ENCODE data around the gene MAPKAPK3. TPM values are rescaled to one million over a fixed set of nuclear protein-coding genes. Genes with fewer than 3 reads are reported as not detected.

Gene MAPKAPK3
- total and polyA plus RNA-seq, 2 of the 8 experiments (the other 6 are each of a cell fraction or from before 2014, with no cell fraction given), result 65.4 to 99.8 TPM

GRCh38 chr3:50635066-50635465, 18.1 kb downstream of the MAPKAPK3 start:
- no peak for FAIRE-seq

More at GRCh38 chr3:50635066-50635465, 18.1 kb downstream of the MAPKAPK3 start:
- no peak overlapping the region for H2BK15ac ChIP-seq (ENCODE audit: low read length)
- H3K4me2 ChIP-seq (ENCODE audit: insufficient read depth in 1 of 2, low read depth in 2 of 2, low read length in 2 of 2), result no peak overlapping the region
- no peak overlapping the region for H2AK5ac ChIP-seq (ENCODE audit: low read depth, low read length)
- H3K79me1 ChIP-seq (ENCODE audit: low read depth, low read length), result peaks cover 16% of the 10 kb centered on the region; the same call in 1 of the 2 replicates
- H3K23ac ChIP-seq (ENCODE audit: insufficient read length), result no peak overlapping the region
- no peak overlapping the region for H3K18ac ChIP-seq (ENCODE audit: extremely low read depth, low read length)
- no peak for DNase-seq (ENCODE audit: low read depth in 1 of 2, low spot score in 2 of 2)
- no peak overlapping the region for H4K5ac ChIP-seq (ENCODE audit: insufficient read length, low read depth, low read length)
- TF ChIP-seq RFX5 (IDR thresholded peaks at IDR 0.05; ENCODE audit: borderline replicate concordance, low read depth, low read length), result no peak
- TF ChIP-seq TAF1 (IDR thresholded peaks at IDR 0.05; ENCODE audit: low read depth, low read length), result no peak
- no peak for TF ChIP-seq KDM4A (IDR thresholded peaks at IDR 0.05; ENCODE audit: low read depth, low read length, severe bottlenecking)
- no peak for TF ChIP-seq SP1 (IDR thresholded peaks at IDR 0.05; ENCODE audit: low read depth, low read length)
- TF ChIP-seq HDAC2 (IDR thresholded peaks at IDR 0.05; ENCODE audit: borderline replicate concordance in 1 of 2, low read depth in 2 of 2, low read length in 2 of 2), result no peak
- TF ChIP-seq TAF7 (optimal IDR thresholded peaks at IDR 0.05; ENCODE audit: borderline replicate concordance, low read depth, low read length), result no peak
- no peak for TF ChIP-seq TCF12 (IDR thresholded peaks at IDR 0.05; ENCODE audit: low read depth, low read length)
- no peak for TF ChIP-seq EZH2 (IDR thresholded peaks at IDR 0.05; ENCODE audit: low read depth, low read length, severe bottlenecking)
- TF ChIP-seq CTBP2 (IDR thresholded peaks at IDR 0.05; ENCODE audit: borderline replicate concordance, insufficient read depth, insufficient read length, low read length), result no peak
- no peak for TF ChIP-seq MAFK (IDR thresholded peaks at IDR 0.05; ENCODE audit: low read depth, low read length)
- no peak for TF ChIP-seq USF2 (IDR thresholded peaks at IDR 0.05; ENCODE audit: low read length)
- no peak for TF ChIP-seq RNF2 (IDR thresholded peaks at IDR 0.05; ENCODE audit: borderline replicate concordance, low read depth, low read length, missing control alignments, poor library complexity, severe bottlenecking)
- ChIA-PET POLR2A (ENCODE audit: partially characterized antibody) (interaction anchor here (2.0 kb wide), 1 partner anchor 18 kb away, joined by 8 read pairs; the partner anchor contains the start of gene MAPKAPK3), CTCF (ENCODE audit: partially characterized antibody) (interaction anchor here (0.7 to 63.8 kb wide), 3 partner anchors 14 to 63 kb away, joined by 3 to 1262 read pairs (median 1262); partner anchors contain the start of genes CISH, DOCK3 and MAPKAPK3)
- H3K4ac ChIP-seq (replicated peaks; ENCODE audit: insufficient read length, low read depth, low read length), result no peak overlapping the region
- no peak overlapping the region for H3K9ac ChIP-seq (replicated peaks in 1 of 4; ENCODE audit: extremely low read depth in 1 of 4, low read depth in 3 of 4, low read length in 3 of 4)
- no peak overlapping the region for H2AFZ ChIP-seq (ENCODE audit: low read length)
- H2BK120ac ChIP-seq (replicated peaks; ENCODE audit: low read depth, low read length), result no peak overlapping the region
- H2BK5ac ChIP-seq (ENCODE audit: low read depth, low read length), result no peak overlapping the region
- peaks cover 3 to 18% of the 10 kb centered on the region in 2 experiments for H4K20me1 ChIP-seq (replicated peaks in 1 of 2; ENCODE audit: control insufficient read depth in 1 of 2, insufficient read depth in 2 of 2, low read length in 2 of 2)
- no peak overlapping the region for H3K4me3 ChIP-seq (ENCODE audit: extremely low read depth in 1 of 4, insufficient read depth in 2 of 4, low read depth in 3 of 4, low read length in 4 of 4)
- peaks cover 0 to 20% of the 10 kb centered on the region in 2 experiments; a peak in 1 of 4 replicates for H3K79me2 ChIP-seq (ENCODE audit: control insufficient read depth in 1 of 2, insufficient read depth in 2 of 2, low read length in 2 of 2)
- H3K9me3 ChIP-seq (ENCODE audit: insufficient read depth in 2 of 2, low read depth in 1 of 2, low read length in 1 of 2), result no peaks in the 10 kb centered on the region
- H3K4me1 ChIP-seq (replicated peaks in 1 of 4; ENCODE audit: control insufficient read depth in 3 of 4, insufficient read depth in 4 of 4, low read length in 3 of 4), result peaks cover 0 to 15% (median 8%) of the 10 kb centered on the region in 4 experiments; a peak in 5 of 7 replicates
- H3K27me3 ChIP-seq (replicated peaks in 1 of 4; ENCODE audit: control insufficient read depth in 3 of 4, extremely low read depth in 1 of 4, insufficient read depth in 3 of 4, low read length in 3 of 4), result no peaks in the 10 kb centered on the region
- no peak overlapping the region for H3K56ac ChIP-seq (replicated peaks; ENCODE audit: insufficient read length, low read depth, low read length)
- no peak overlapping the region for H2BK20ac ChIP-seq (ENCODE audit: low read length)
- H4K8ac ChIP-seq (ENCODE audit: extremely low read depth, insufficient read depth, low read length), result no peak overlapping the region
- H4K91ac ChIP-seq (replicated peaks; ENCODE audit: insufficient read length, low read length), result no peak overlapping the region
- H3K14ac ChIP-seq (ENCODE audit: insufficient read length), result no peak overlapping the region
- no peak overlapping the region for H3K27ac ChIP-seq (ENCODE audit: low read depth, low read length)
- H3K23me2 ChIP-seq (ENCODE audit: low read depth, low read length), result 0 out of 2 replicates have a peak, but pooled peaks cover 1% of the 10 kb centered on the region
- H3K36me3 ChIP-seq (ENCODE audit: control insufficient read depth in 2 of 4, insufficient read depth in 4 of 4, low read length in 3 of 4), result no peaks in the 10 kb centered on the region
- no peak overlapping the region for H2BK12ac ChIP-seq (ENCODE audit: low read depth, low read length)
